HG03097 (cell line): ENCODE results near the gene SOAT2.
"Not testable (repeated sequence)": the region's sequence is repeated elsewhere in the genome, so short reads cannot be mapped to it uniquely, and the experiment has no call there.

Source experiments
- ATAC-seq: cut with Tn5 transposase; IDR thresholded peaks from one replicate; pipeline ENCODE4 v1.9.1; 2021; ENCODE audit not compliant: unreplicated experiment, low FRiP score

The SOAT2 gene

DNA sequence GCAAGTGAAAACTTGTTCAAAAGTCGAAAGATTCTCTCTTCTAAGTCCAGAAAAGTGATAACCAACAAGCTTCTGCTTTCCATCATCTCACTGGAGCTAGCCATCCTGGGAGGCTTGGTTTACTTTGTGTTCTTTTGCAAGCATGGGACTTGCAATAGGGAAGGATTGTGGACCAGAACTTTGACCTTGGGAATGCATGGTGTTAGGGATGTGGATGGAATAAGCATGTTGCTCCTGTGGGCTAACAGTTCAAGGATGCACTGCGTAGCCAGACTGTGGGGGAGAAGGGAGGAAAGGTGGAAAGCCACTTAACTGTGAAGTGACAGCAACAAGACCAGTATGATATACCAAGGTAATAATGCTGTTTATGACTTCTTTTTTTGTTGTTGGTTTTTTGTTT is 28.6 kb downstream of the SOAT2 start:
- ATAC-seq = no peak

DNA sequence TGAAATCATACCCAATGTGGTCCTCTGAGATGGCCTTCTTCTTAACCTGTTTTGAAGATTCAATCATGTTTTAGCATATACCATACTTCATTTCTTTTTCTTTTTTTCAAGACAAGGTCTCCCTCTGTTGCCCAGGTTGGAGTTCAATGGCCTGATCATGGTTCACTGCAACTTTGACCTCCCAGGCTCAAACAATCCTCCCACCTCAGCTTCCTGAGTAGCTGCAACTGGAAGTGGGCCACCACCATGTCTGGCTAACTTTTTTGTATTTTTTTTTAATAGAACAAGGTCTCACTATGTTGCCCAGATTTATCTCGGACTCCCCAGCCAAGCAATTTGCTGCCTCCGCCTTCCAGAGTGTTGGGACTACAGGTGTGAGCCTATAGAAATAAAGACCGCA is 30.4 kb downstream of the SOAT2 start:
- ATAC-seq = no peak

GRCh38 chr12:53143355-53143754 is 40.1 kb downstream of the SOAT2 start:
- no peak for ATAC-seq

GRCh38 chr12:53145383-53146260 is 42.3 kb downstream of the SOAT2 start:
- no peak for ATAC-seq

- no peak for ATAC-seq
These were observed 43.9 kb downstream of the SOAT2 start for GRCh38 chr12:53147181-53147580.

- ATAC-seq = no peak
These were observed 44.4 kb downstream of the SOAT2 start for GRCh38 chr12:53147653-53148052.

- no peak for ATAC-seq
These were observed 47.8 kb downstream of the SOAT2 start for GRCh38 chr12:53151039-53151438.

DNA sequence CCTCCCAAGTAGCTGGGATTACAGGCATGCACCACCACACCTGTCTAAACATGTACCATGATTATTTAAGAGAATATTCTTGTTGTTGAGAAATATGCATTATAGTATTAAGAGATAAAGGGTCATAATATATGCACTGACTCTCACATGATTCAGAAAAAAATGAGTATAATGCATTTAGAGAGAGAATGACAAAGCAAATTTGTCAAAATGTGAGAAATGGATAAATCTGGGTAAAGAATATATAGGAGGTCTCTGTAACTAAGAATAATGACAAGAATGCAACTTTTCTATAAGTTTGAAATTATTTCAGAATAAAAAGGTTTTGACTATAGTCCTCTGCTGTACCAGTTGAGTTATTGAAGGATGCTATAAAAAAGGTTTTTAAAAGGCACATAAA is 49.1 kb downstream of the SOAT2 start:
- no peak for ATAC-seq

DNA sequence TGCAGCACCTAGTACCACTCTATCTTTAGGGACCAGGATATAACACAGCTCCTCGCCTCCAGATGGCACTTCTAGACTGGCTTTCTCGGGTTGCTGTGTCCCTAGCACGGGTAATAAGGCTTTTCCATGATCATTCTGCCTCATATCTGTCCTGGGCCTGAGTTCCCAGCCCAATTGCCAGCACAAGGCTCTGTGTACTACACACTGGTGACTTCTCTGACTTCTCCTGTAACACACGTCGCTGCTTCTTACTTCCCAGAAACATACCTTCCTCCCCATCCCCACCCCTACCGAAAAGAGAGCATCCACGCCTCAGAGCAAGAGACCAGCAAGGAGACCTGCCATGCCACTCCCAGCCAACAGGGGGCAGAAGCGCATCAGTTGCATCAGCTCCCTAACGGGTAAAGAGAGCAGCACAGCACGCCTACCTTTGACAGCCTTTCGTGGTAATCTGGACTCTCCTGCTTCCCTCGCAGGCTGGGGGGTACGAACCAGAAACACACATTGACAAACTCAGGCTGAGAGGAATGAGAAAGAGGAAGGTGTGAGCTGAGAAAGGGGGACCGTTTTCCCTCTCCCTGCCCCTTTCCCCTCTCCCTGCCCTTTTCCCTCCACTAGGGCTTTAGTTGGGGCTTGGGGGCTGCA is 56.0 kb downstream of the SOAT2 start:
- ATAC-seq = no peak

DNA sequence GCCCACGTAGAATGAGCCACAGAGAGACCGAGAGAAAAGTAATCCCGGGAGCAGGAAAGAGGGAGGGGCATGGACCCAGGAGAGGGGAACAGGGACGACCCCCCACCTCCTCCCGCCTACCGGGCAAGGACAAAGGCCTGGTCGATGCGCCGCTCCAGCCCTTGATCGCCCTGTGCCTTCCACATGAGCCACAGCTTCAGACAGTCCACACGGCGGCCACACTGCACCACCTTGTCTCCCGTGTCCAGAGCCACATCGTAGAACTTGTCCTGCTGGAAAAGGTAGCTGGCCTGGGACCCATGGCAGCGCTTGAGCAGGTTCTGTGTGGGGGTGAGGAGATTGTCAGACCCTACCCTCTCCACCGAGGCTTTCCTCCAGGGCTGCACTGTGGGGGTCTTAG is 56.7 kb downstream of the SOAT2 start:
- ATAC-seq = no peak

DNA sequence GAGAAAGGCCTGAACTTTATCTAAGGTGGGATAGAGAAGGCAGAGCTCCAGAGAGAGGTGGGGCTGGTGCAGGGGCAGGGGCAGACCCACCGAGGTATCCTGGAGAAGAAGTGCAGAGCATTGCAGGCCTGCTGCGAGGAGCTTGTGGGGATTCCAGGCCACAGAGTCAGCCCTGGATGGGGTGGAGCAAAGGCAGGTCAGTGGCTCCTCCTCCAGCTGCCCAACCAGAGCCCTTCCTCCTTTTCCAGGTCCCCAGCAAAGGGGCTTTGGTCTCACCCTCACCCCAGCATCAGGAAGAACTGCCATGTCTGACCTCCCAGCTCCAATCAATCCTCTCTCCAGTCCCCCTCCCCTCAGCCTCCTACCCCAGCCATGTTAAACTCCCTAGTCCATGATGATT is 57.4 kb downstream of the SOAT2 start:
- no peak for ATAC-seq

- ATAC-seq = no peak
These were observed 58.0 kb downstream of the SOAT2 start for GRCh38 chr12:53161119-53161911.

DNA sequence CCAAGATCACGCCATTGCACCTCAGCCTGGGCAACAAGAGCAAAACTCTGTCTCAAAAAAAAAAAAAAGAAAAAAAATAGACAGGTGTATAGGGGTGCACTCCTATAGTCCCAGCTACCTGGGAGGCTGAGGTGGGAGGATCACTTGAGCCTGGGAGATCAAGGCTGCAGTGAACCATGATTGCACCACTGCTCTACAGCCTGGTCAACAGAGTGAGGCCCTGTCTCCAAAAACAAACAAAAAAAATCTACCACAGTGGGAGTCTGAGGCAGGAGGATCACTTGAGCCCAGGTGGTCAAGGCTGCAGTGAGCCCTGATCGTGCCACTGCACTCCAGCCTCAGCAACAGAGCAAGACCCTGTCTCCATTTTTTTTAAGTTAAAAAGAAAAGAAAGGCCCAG is 59.7 kb downstream of the SOAT2 start:
- not testable (repeated sequence) for ATAC-seq

- no peak for ATAC-seq
These were observed 63.6 kb downstream of the SOAT2 start for GRCh38 chr12:53166837-53167236.

GRCh38 chr12:53169644-53170043 is 66.4 kb downstream of the SOAT2 start:
- no peak for ATAC-seq

DNA sequence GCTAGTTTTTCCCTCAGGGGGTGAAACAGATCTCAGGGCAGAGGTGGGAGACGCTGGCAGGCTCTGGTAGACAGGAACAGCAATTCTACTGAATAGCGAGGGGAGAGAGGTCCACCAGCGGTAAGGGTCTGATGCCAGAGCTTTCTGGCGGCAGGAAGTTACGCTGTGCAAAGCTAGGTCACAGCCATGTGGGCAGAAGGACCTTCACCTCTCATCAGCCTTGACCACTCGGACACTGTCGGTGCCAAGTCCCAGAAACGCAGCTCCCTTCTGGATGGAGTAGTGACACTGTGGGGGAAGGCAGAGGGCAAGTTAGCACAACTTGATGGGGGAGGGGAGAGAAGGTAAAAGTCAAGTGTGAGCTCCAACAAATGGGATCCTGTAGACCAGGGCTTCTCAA is 66.9 kb downstream of the SOAT2 start:
- no peak for ATAC-seq

- no peak for ATAC-seq
These were observed 67.8 kb downstream of the SOAT2 start for GRCh38 chr12:53170876-53171724.

DNA sequence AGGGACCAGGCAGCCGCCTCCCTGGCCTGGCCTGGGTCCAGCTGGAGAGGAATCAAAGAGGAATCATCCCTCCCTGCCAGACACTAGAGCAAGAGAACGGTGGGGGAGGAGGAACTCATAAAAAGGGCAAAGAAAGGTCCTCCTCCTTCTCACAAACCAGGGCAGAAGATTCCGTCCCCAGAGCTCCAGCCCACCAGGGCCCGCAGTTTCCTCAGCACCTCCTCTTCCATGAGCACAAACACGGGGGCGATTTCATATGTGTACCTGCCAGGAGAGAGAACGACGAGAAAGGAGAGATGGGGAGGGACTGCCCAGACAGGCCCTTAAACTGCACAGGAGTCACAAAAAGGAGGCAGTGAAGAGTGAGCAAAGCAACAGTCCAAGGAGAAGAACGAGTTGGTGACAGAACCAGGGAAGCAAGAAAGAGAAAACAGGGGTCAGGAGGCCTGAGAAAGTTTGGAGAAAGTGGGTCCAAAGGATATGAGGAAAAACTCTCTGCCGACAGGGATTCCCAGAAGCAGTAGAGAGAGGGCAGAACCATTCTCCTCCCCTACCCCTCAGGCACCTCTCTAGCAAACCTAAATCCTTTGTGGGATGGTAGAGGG is 68.5 kb downstream of the SOAT2 start:
- ATAC-seq = no peak

DNA sequence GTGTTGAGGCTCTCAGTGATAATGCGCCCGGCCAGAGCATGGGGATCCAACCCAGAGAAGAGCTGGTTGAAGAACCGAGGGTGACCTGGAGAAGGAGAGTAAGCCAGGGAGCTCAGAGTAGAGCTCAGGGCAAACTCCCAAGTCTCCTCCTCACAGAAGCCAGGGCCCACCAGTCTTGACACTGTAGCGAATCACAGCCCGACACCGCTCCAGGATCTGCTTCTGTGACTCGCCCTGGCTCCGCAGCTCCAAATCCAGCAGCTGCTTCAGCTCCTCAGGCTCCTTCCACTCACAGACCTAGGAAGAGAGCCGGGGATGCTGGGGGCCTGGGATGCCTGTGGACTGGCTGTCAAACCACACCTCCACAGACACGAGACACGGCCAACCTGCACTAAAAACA is 69.1 kb downstream of the SOAT2 start:
- ATAC-seq = no peak

DNA sequence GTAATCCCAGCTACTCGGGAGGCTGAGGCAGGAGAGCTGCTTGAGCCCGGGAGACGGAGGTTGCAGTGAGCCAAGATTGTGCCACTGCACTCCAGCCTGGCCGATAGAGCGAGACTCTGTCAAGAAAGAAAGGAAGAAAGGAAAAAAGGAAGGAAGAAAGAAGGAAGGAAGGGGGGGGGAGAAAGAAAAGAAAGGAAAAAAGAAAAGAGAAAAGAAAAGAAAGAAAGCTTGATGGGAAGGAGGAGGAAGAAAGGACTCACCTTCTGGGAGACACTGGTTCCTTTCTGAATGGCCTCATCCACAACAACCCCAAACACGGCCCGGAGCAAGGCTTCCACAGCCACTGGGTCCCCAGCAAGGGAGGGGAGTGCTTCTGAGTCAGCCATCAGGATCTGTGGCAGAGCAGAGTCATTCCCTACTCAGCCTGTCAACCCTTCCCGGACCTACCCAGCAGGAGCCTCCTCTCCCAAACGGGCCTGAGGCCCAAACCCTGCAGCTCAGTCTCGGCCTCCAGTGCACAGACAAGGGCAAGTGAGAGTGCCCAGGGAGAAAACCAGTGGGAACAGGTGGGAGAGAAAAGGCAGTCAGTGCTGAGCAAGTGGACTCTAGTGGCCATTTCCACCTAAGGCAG is 69.9 kb downstream of the SOAT2 start:
- no peak for ATAC-seq
